ENCODE data around the gene ARHGAP12.
"Not testable (repeated sequence)": the region's sequence is repeated elsewhere in the genome, so short reads cannot be mapped to it uniquely, and the experiment has no call there.

The ARHGAP12 gene

DNA sequence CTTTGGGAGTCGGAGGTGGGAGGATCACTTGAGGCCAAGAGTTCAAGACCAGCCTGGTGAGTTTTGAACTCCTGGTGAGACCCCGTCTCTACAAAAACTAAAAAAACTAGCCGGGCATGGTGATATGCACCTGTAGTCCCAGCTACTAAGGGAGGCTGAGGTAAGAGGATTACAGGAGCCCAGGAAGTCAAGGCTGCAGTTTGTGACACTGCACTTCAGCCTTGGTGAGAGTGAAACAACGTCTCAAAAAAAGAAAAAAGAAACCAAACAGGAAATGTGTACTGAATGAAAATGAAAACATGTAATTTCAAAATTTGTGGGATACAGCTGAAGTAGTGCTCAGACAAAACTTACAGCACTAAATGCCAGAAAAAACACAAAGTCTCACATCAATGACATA, 7.6 kb downstream of the ARHGAP12 start:
- no peak for DNase-seq

DNA sequence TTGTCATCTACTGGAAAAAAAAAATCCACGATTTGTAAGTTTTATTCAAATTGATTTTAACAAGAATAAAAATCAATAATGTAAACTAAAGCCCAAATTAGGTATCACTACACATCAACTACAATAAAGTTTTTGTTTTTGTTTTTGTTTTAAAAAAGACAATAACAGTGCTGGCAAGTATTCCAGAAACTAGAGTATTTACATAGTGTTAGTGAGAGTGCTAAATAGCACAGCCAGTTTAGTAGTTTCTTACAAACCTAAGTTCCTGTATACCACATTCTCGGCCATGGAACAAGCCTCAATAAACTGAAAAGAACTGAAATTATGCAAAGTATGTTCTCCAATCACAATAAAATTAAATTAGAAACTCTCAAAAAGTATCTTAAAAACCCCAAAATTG, 8.1 kb downstream of the ARHGAP12 start:
- no peak for DNase-seq

- DNase-seq: no peak
Observed at GRCh38 chr10:31918671-31919409, 9.8 kb downstream of the ARHGAP12 start.

DNA sequence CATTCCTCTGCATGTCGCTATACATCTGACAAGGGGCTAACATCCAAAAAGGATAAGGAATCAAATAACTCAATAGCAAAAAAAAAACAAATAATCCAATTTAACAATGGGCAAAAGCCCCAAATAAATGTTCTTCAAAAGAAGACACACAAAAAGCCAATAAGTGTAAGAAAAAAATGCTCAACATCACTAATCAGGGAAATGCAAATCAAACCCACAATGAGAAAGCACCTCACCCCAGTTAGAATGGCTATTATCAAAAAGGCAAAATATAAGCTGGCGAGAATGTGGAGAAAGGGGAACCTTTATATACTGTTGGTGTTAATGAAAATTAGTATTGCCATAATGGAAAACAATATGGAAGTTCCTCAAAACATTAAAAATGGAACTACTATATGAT, 14.3 kb downstream of the ARHGAP12 start:
- DNase-seq: no peak

- DNase-seq: no peak
Observed at GRCh38 chr10:31912898-31913850, 15.5 kb downstream of the ARHGAP12 start.

- no peak for DNase-seq
Observed at GRCh38 chr10:31912289-31912688, 16.3 kb downstream of the ARHGAP12 start.

DNA sequence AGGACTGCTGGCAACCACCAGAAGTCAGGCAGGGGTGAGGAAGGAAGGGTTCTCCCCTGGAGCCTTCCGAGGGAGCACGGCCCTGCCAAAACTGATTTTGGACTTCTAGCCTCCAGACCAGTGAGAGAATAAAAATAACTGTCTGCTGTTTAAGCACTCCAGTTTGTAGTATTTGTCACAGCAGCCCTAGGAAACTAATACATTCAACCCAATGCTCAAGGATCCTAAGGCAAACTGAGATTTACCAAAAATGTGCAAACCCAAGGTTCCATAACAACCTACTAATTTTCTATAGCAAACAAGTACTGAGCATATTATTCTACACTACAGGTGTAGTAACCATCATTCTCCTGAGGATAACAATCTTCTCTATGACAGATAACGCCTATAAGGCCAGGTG, 18.6 kb downstream of the ARHGAP12 start:
- DNase-seq: no peak

DNA sequence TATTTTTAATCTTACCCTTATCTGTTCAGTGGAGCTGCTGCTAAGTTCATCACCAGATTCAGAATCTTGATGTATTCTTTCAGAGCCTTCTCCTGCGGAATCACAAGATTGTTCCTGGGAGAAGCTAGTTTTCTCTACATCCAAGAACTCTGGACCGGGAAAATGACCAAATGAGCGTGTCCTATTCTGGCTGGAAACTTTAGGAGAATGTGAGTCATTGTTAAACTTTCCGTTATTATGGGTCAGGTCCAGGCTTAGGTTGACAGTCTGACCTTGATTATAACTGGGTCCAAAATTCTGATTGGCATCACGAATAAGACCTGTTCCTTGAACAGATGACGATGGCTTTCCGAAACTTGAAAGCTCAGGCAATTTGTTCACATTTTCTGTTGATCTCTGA, 20.5 kb downstream of the ARHGAP12 start:
- DNase-seq: no peak

DNA sequence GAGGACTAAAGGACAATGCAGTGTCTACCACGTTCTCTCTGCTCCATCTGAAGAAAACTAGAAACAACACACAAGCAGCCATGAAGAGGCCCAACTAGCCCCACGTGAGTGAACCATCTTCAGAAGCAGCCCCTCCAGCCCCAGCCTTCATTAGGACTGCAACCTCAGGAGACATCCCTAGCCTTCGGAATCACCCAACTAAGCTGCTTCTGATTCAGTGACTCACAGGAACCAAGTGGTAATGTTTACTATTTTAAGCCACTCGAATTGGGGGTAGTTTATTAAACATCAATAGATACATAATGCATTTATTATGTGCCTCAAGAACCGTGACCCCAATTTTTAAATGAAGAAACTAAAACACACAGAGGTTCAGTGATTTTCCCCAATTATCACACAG, 22.6 kb downstream of the ARHGAP12 start:
- DNase-seq: no peak

- no peak for DNase-seq
Observed at GRCh38 chr10:31905586-31905985, 23.0 kb downstream of the ARHGAP12 start.

DNA sequence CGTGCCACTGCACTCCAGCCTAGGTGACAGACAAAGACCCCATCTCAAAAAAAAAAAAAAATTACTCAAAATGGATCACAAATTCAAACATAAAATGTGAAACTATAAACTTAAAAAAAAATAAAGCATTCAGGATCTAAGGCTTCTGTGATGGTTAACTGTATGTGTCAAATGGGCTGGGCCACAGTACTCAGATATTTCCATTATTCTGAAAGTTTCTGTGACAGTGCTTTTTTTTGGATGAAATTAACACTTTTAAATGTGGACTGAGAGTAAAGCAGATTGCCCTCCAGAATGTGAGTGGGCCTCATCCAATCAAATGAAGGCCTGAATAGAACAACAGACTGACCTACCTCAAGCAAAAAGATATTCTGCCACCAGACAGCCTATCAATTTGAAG, 26.0 kb downstream of the ARHGAP12 start:
- DNase-seq: no peak

- no peak for DNase-seq
Observed at GRCh38 chr10:31897506-31897905, 31.1 kb downstream of the ARHGAP12 start.

- DNase-seq: no peak
Observed at GRCh38 chr10:31896968-31897384, 31.7 kb downstream of the ARHGAP12 start.

DNA sequence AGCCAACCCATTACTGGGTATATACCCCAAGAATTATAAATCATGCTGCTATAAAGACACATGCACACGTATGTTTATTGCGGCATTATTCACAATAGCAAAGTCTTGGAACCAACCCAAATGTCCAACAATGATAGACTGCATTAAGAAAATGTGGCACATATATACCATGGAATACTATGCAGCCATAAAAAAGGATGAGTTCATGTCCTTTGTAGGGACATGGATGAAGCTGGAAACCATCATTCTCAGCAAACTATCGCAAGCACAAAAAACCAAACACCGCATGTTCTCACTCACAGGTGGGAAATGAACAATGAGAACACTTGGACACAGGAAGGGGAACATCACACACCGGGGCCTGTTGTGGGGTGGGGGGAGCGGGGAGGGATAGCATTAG, 32.9 kb downstream of the ARHGAP12 start:
- not testable (repeated sequence) for DNase-seq

DNA sequence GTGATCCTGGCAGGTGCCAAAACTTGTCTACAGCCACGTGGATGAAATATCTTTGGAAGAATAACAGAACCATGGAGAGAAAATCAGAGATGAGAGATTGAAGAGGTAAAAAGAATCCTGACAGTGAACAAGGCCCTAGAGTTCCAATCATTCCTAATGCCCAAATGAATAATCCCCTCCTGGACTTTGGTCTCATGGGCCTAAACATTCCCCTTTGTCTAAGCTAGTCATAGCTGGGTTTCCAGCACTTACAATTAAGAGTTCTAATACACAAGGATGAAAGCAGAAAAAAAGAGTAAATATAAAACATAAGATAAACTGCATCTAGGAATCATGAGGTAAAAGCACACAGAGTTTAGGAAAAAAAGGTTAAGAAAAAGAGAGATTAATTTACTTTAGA, 40.2 kb downstream of the ARHGAP12 start:
- no peak for DNase-seq

DNA sequence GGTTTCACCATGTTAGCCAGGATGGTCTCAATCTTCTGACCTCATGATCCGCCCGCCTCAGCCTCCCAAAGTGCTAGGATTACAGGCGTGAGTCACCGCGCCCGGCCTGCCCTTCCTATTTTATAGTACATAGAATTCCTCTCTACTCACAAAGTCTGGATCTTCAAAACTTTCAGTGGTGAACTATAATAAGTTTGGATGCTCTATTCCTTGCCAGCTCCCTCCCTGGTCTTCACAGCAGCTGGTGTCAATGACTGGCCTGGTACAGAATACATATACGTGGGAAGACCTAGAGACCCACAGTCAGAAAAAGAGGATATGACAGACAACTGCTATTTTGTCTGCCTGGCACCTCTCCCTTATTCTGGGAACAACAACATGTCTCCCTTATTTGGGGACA, 40.8 kb downstream of the ARHGAP12 start:
- no peak for DNase-seq

DNA sequence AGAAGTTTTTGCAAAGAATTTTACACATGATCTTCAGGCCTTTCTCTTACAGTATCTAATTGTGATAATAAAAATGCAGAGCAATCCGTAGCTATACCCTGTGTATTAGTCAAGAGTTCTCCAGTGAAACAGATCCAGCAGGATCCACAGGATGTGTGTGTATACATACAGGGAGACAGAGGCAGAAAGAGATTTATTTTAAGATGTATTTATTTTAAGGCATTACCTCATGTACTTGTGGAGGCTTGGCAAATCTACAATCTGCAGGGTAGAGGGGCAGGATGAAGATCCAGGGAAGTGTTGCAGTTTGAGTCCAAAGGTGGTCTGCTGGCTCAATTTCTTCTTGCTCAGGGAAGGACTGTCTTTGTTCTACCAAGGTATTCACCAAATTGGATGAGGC, 41.7 kb downstream of the ARHGAP12 start:
- DNase-seq: no peak

- no peak for DNase-seq
Observed at GRCh38 chr10:31885971-31886370, 42.7 kb downstream of the ARHGAP12 start.

DNA sequence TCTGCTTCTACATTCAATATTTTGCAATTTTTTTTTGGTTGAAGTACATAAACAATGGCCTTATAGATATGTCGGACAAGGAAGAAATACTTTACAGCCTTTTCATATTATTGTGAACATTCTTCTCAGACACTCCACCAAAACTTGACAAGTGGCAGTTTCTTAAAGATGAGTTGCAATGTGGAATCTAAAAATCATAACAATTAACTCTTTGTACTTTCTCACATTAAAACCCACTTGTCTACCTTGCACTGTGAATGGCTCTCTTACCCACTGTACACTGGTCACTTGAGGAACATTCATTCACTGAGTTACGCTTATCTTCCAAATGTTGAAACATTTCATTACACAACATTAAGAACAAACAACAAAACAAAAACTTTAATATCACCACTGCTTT, 44.2 kb downstream of the ARHGAP12 start:
- DNase-seq: no peak

- no peak for DNase-seq
Observed at GRCh38 chr10:31883397-31883796, 45.2 kb downstream of the ARHGAP12 start.

- DNase-seq: no peak
Observed at GRCh38 chr10:31878486-31878885, 50.1 kb downstream of the ARHGAP12 start.

DNA sequence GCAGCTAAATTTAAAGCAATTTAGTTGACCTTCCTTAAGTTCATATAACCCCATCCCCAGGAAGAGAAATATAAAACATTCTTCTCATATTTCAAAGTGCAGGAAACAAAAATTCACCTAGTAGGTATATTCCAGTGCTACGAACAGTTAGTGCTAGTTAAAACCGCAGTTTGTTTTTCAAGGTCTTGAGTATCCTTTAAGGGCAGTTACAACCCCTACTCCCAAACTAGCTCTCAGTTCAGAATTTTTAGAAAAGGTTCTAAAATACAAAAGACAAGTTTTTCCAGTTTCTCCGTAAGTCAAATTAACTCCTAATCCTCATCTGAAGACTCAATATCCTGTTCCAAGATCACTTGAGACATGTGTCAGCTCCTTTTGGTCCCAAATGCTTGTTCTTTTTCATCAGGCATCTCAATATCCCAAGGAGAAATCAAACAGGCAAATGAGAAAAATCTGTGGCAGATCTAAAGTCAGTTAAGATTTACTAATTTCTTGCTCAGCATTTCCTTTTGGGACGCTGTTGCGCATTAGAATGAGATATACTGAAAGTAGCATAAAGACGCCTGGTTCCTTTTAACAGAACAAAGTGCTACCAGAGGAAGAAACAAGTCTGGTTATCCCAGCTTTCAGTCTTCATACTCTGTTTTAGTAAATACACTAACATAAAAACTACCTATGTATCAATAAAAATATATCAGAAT, 51.8 kb downstream of the ARHGAP12 start:
- DNase-seq: no peak

- no peak for DNase-seq
Observed at GRCh38 chr10:31875608-31876007, 53.0 kb downstream of the ARHGAP12 start.

DNA sequence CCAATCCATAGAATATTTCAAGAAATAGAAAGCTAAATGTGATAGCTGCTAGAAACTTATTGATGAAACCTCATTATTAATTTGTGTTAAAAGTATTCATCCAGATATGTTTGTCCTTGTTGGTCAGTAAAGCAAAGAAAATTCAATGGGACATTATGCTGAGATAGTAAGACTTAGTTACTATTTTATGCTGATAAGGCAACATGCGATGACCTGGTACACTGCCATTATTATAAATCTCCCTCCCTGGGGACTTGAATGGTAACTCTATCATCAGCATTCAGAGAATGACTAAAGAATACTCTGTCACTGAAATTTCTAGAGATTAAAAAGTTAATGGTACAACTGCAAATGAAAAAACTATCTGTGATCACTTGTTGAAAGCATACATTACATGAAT, 54.9 kb downstream of the ARHGAP12 start:
- no peak for DNase-seq
